GM23338 (cell line): Measurements from ENCODE around the gene BID. TPM values are rescaled to one million over a fixed set of nuclear protein-coding genes. Genes with fewer than 3 reads are reported as not detected.

Source experiments
- ATAC-seq: fragments of 200-7000 bp; cut with Tn5 transposase; 3 replicates; pipeline ENCODE4 v1.9.1; 2020
- DNase-seq: peaks from one replicate; pipeline ENCODE4 v3.0.0-alpha.2; 2015; ENCODE audit warnings: low spot score
- H2AFZ ChIP-seq: fragments of 200-600 bp; sonication (generic); 2 replicates; pipeline ENCODE4 v1.8.0; 2016; ENCODE audit warnings: antibody characterized with exemption, mild to moderate bottlenecking, moderate library complexity
- H3F3A ChIP-seq: fragments of 200-600 bp; sonication (generic); replicated peaks from 2 replicates; pipeline ENCODE4 v1.8.0; 2017; ENCODE audit warnings: antibody characterized with exemption, mixed run types, low read depth
- H3K27ac ChIP-seq: fragments of 200-600 bp; sonication (generic); 2 replicates; pipeline ENCODE4 v1.6.1; 2016; ENCODE audit warnings: low read depth
- H3K27me3 ChIP-seq: fragments of 200-600 bp; sonication (generic); 2 replicates; pipeline ENCODE4 v1.8.0; 2016; ENCODE audit warnings: mild to moderate bottlenecking, mixed run types, moderate library complexity; ENCODE audit not compliant: insufficient read depth
- H3K36me3 ChIP-seq: fragments of 200-600 bp; sonication (generic); 2 replicates; pipeline ENCODE4 v1.8.0; 2016; ENCODE audit warnings: mild to moderate bottlenecking; ENCODE audit not compliant: insufficient read depth
- H3K4me1 ChIP-seq: fragments of 200-600 bp; sonication (generic); 2 replicates; pipeline ENCODE4 v1.8.0; 2016; ENCODE audit warnings: mild to moderate bottlenecking, moderate library complexity; ENCODE audit not compliant: insufficient read depth
- H3K4me2 ChIP-seq: fragments of 200-600 bp; sonication (generic); 2 replicates; pipeline ENCODE4 v1.7.1; 2017; ENCODE audit warnings: mixed run types
- H3K4me3 ChIP-seq: fragments of 200-600 bp; sonication (generic); 2 replicates; pipeline ENCODE4 v1.6.1; 2016; ENCODE audit warnings: mixed run types
- H3K79me2 ChIP-seq: fragments of 200-600 bp; sonication (generic); replicated peaks from 2 replicates; pipeline ENCODE4 v1.8.0; 2017; ENCODE audit warnings: mild to moderate bottlenecking; ENCODE audit not compliant: insufficient read depth
- H3K9me2 ChIP-seq: fragments of 200-600 bp; sonication (generic); 2 replicates; pipeline ENCODE4 v1.8.0; 2017; ENCODE audit not compliant: insufficient read depth
- H4K20me1 ChIP-seq: fragments of 200-600 bp; sonication (generic); replicated peaks from 2 replicates; pipeline ENCODE4 v1.8.0; 2017; ENCODE audit warnings: mild to moderate bottlenecking; ENCODE audit not compliant: insufficient read depth
- H3K27ac Mint-ChIP-seq: 2 replicates; pipeline ENCODE4 v1.8.0; 2020; ENCODE audit warnings: inconsistent platforms, mild to moderate bottlenecking, moderate library complexity, mixed read lengths
- H3K27me3 Mint-ChIP-seq: 3 replicates; pipeline ENCODE4 v1.8.0; 2022; ENCODE audit warnings: low read depth, mild to moderate bottlenecking, moderate library complexity, mixed read lengths, inconsistent platforms; ENCODE audit not compliant: insufficient read depth, poor library complexity
- H3K36me3 Mint-ChIP-seq: 3 replicates; pipeline ENCODE4 v1.8.0; 2021; ENCODE audit warnings: low read depth, mild to moderate bottlenecking, inconsistent platforms, moderate library complexity, mixed read lengths
- H3K4me1 Mint-ChIP-seq: 3 replicates; pipeline ENCODE4 v1.8.0; 2020; ENCODE audit warnings: mild to moderate bottlenecking, inconsistent platforms, mixed read lengths
- H3K4me3 Mint-ChIP-seq: 3 replicates; pipeline ENCODE4 v1.8.0; 2021; ENCODE audit warnings: moderate library complexity, mild to moderate bottlenecking, inconsistent platforms, mixed read lengths
- H3K9me3 Mint-ChIP-seq: 3 replicates; pipeline ENCODE4 v1.8.0; 2020; ENCODE audit warnings: moderate library complexity, mild to moderate bottlenecking, inconsistent platforms, mixed read lengths
- CREB1 ChIP-seq: fragments of 250-450 bp; sonication (Bioruptor Pico); IDR thresholded peaks from 2 replicates; pipeline ENCODE4 v1.5.0; 2020; ENCODE audit warnings: low read depth, mild to moderate bottlenecking, moderate library complexity
- CTCF ChIP-seq, 2 experiments: fragments of 200-600 bp in 1 of 2; sonication (generic) in 1 of 2; conservative IDR thresholded peaks; 2 replicates each; pipeline versions ENCODE4 v1.5.1 to v1.6.1; 2016 to 2017; ENCODE audit warnings: antibody characterized with exemption in 2 of 2, low read depth in 2 of 2, mild to moderate bottlenecking in 2 of 2, moderate library complexity in 1 of 2
- ETS1 ChIP-seq: IDR thresholded peaks from 2 replicates; pipeline ENCODE4 v1.6.1; 2016; ENCODE audit warnings: antibody characterized with exemption
- EZH2 ChIP-seq: fragments of 200-600 bp; sonication (generic); IDR thresholded peaks from one replicate; pipeline ENCODE4 v1.8.0; 2017; ENCODE audit warnings: antibody characterized with exemption, mild to moderate bottlenecking, low read depth; ENCODE audit not compliant: unreplicated experiment
- EZH2phosphoT487 ChIP-seq: fragments of 200-600 bp; sonication (generic); IDR thresholded peaks from one replicate; pipeline ENCODE4 v1.8.1; 2018; ENCODE audit warnings: antibody characterized with exemption; ENCODE audit not compliant: unreplicated experiment
- JUNB ChIP-seq: IDR thresholded peaks from one replicate; pipeline ENCODE4 v1.6.1; 2016; ENCODE audit warnings: antibody characterized with exemption; ENCODE audit not compliant: unreplicated experiment
- NANOG ChIP-seq: IDR thresholded peaks from 2 replicates; pipeline ENCODE4 v1.6.1; 2016; ENCODE audit warnings: antibody characterized with exemption, borderline replicate concordance
- POLR2AphosphoS5 ChIP-seq: IDR thresholded peaks from 2 replicates; pipeline ENCODE4 v1.6.1; 2016; ENCODE audit warnings: antibody characterized with exemption, low read depth
- REST ChIP-seq: IDR thresholded peaks from one replicate; pipeline ENCODE4 v1.6.1; 2018; ENCODE audit warnings: antibody characterized with exemption; ENCODE audit not compliant: unreplicated experiment
- STAT1 ChIP-seq: IDR thresholded peaks from one replicate; pipeline ENCODE4 v1.6.1; 2016; ENCODE audit warnings: antibody characterized with exemption; ENCODE audit not compliant: unreplicated experiment
- ZNF114 ChIP-seq: fragments of 250-450 bp; sonication (Bioruptor Pico); IDR thresholded peaks from 2 replicates; pipeline ENCODE4 v1.5.0; 2020; ENCODE audit warnings: mild to moderate bottlenecking, moderate library complexity
- ZNF331 ChIP-seq: fragments of 250-450 bp; sonication (Bioruptor Pico); IDR thresholded peaks from 2 replicates; pipeline ENCODE4 v1.5.0; 2020; ENCODE audit warnings: low read depth, mild to moderate bottlenecking, moderate library complexity
- ZNF462 ChIP-seq: fragments of 250-450 bp; sonication (Bioruptor Pico); IDR thresholded peaks from 2 replicates; pipeline ENCODE4 v1.5.0; 2020; ENCODE audit warnings: mild to moderate bottlenecking, moderate library complexity
- long read RNA-seq: library from polyadenylated mRNA; unstranded; transcript quantifications from one replicate; pipeline ENCODE4 v2.0.0, GENCODE V29; 2020; ENCODE audit not compliant: unreplicated experiment
- polyA plus RNA-seq: library from polyadenylated mRNA; unstranded; fragments of >200 nt; fragmentation: Nextera tagmentation; extraction: Ambion mirVana; gene quantifications from 2 replicates; pipeline ENCODE4 v1.2.1, GENCODE V29; 2016
- total RNA-seq: library from RNA; depleted of rRNA; stranded (reverse); fragments of >200 nt; shearing (Covaris generic); gene quantifications from 2 replicates; pipeline ENCODE4 v1.2.3, GENCODE V29; 2014; rRNA removed

BID gene
- total RNA-seq (62.3 and 125 TPM in 2 replicates), polyA plus RNA-seq (63.4 and 65.1 TPM in 2 replicates)
- long read RNA-seq, transcript BID-201 (6 exons, 2,495 nt) = minor isoform, 16 of 59 reads
- long read RNA-seq, transcript BID-215 (6 exons, 2,199 nt) = major isoform, 34 of 59 reads
- long read RNA-seq, partial matches to known transcripts = 1 of 59 reads
- long read RNA-seq, other reads (novel, unspliced or antisense) = 4 of 59 reads

- H3K36me3 ChIP-seq = no peaks in the 10 kb centered on the region
- H3K36me3 Mint-ChIP-seq = no peaks in the 10 kb centered on the region; the same call in 1 of the 3 replicates
- ATAC-seq (peak; percentile 5; the same call in 2 of the 3 replicates), DNase-seq (peak; percentile 40)
- H3K4me1 Mint-ChIP-seq = peaks cover 30% of the 10 kb centered on the region
- H2AFZ ChIP-seq = peak within 1 kb of the TSS; percentile 90
- no peaks in the 10 kb centered on the region for H4K20me1 ChIP-seq
- no peaks in the 10 kb centered on the region for H3K9me2 ChIP-seq
- no peak for TF ChIP-seq NANOG
- no peak for TF ChIP-seq ETS1
- TF ChIP-seq ZNF331 (CRISPR knock-in tag) = no peak
- TF ChIP-seq POLR2AphosphoS5 = no peak
- TF ChIP-seq EZH2 = no peak
- TF ChIP-seq CREB1 (CRISPR knock-in tag) = no peak
- no peak for TF ChIP-seq EZH2phosphoT487
- no peak for TF ChIP-seq ZNF462 (CRISPR knock-in tag)
- no peak for TF ChIP-seq CTCF (conservative IDR thresholded peaks at IDR 0.05; ENCODE audit: low read depth in 2 of 2)
- TF ChIP-seq JUNB = no peak
- TF ChIP-seq ZNF114 (CRISPR knock-in tag) = no peak
- no peak for TF ChIP-seq REST
- no peak for TF ChIP-seq STAT1
- 0 out of 2 replicates have a peak, but pooled peaks cover 5% of the 10 kb centered on the region for H3F3A ChIP-seq
- peaks cover 3% of the 10 kb centered on the region for H3K9me3 Mint-ChIP-seq
- peak within 1 kb of the TSS; percentile 90 for H3K4me2 ChIP-seq
- peak within 1 kb of the TSS; percentile 86 for H3K4me3 Mint-ChIP-seq
- peaks cover 14% of the 10 kb centered on the region for H3K4me1 ChIP-seq
- peak within 1 kb of the TSS; percentile 65 for H3K4me3 ChIP-seq
- peaks cover 38% of the 10 kb centered on the region for H3K79me2 ChIP-seq
- H3K27ac ChIP-seq = no peak within 1 kb of the TSS
- H3K27me3 Mint-ChIP-seq = peaks cover 15% of the 10 kb centered on the region
- 0 out of 2 replicates have a peak, but pooled peaks cover 3% of the 10 kb centered on the region for H3K27me3 ChIP-seq
- H3K27ac Mint-ChIP-seq = peak within 1 kb of the TSS; percentile 86
These were observed at the start of gene BID for GRCh38 chr22:17774206-17774925. BID (minus strand) TSS chr22:17774469; CDS start chr22:17750116, 24,353 bp downstream.
